Activated naive CD8-positive, alpha-beta T cell (primary cell): ENCODE data around the gene CDK19.
"Not testable (repeated sequence)": the region's sequence is repeated elsewhere in the genome, so short reads cannot be mapped to it uniquely, and the experiment has no call there.

ENCODE experiments used
- H3K27ac Mint-ChIP-seq: one replicate; pipeline ENCODE4 v1.8.0; 2021; ENCODE audit warnings: mixed read lengths
- H3K27me3 Mint-ChIP-seq: one replicate; pipeline ENCODE4 v1.8.0; 2021; ENCODE audit warnings: mixed read lengths
- H3K36me3 Mint-ChIP-seq: one replicate; pipeline ENCODE4 v1.8.0; 2021; ENCODE audit warnings: mixed read lengths
- H3K4me1 Mint-ChIP-seq: one replicate; pipeline ENCODE4 v1.8.0; 2021; ENCODE audit warnings: low read depth, mixed read lengths
- H3K4me3 Mint-ChIP-seq: one replicate; pipeline ENCODE4 v1.8.0; 2021; ENCODE audit warnings: mild to moderate bottlenecking, mixed read lengths
- H3K9me3 Mint-ChIP-seq: one replicate; pipeline ENCODE4 v1.8.0; 2021; ENCODE audit warnings: low read depth, mixed read lengths

Gene CDK19

DNA sequence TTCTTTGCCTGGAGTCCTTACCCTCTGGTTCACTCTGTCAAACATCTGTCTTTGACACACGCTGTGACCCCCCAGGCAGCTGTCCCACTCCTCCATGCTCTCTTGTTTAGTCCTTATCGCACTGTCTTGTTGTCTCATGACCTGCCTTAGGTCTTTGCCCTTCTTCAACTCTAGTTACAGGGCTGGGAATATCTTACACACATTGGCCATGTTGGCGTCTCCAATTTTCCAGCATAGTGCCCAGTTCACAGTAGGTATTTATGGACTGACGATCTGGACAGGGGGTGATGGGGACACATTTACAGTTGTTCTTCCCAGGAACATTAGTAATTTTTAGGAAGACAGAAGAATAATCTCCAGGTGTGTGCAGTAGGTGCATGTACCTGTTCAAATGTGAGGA, 209.1 kb downstream of the CDK19 start:
- Mint-ChIP-seq H3K4me1 (no peaks in the 10 kb centered on the region), H3K9me3 (no peaks in the 10 kb centered on the region), H3K27ac (no peak overlapping the region), H3K27me3 (no peaks in the 10 kb centered on the region), H3K4me3 (no peak overlapping the region), H3K36me3 (peaks cover 7% of the 10 kb centered on the region)

- H3K4me1 Mint-ChIP-seq, H3K27me3 Mint-ChIP-seq, H3K4me3 Mint-ChIP-seq, H3K9me3 Mint-ChIP-seq, H3K27ac Mint-ChIP-seq, H3K36me3 Mint-ChIP-seq: not testable (repeated sequence)
Observed at GRCh38 chr6:110600640-110601039, 214.6 kb downstream of the CDK19 start.

DNA sequence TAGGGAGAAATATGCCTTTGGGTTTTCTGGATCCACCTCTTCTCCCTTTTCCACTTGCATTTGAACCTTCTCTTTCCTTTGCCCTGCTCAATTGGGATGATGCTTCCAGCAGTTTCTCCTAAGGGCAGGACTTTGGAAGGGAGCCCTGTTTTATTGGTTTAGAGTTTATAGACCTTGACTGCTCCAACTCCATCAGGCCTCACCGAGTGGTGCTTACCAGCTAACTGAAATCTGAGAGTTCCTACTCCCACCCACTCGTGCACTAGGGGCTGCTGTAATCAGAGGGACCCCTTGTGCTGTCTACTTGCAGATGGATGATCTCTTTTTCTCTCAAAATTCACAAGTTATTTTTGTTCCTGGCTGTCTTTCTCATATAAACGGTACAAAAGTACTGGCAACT, 217.5 kb downstream of the CDK19 start:
- no peaks in the 10 kb centered on the region for H3K4me1 Mint-ChIP-seq
- no peak overlapping the region for H3K27ac Mint-ChIP-seq
- peaks cover 5% of the 10 kb centered on the region for H3K9me3 Mint-ChIP-seq
- peaks cover 2% of the 10 kb centered on the region for H3K36me3 Mint-ChIP-seq
- no peak overlapping the region for H3K4me3 Mint-ChIP-seq
- no peaks in the 10 kb centered on the region for H3K27me3 Mint-ChIP-seq

DNA sequence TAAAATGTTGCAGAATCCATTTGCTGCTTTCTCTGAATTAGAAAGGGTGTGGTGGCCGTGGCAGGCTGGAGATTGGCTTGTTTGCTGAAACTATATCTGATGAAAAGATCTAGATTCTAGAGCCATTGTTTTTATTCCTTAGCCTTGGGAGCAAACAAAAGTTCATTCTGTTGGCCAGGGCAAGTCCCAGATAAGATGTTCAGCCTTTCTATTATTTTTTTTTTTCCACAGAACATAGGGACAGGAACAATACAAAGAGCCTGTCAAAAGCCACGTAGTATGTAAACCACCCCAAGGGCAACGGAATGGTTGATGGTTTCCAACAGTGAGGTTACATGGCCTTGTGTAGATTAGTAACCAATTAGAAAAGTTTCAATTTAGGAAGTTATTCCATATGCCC, 218.9 kb downstream of the CDK19 start:
- Mint-ChIP-seq H3K27me3 (no peaks in the 10 kb centered on the region), H3K27ac (no peak overlapping the region), H3K4me1 (no peaks in the 10 kb centered on the region), H3K4me3 (no peak overlapping the region), H3K9me3 (peaks cover 5% of the 10 kb centered on the region), H3K36me3 (peaks cover 2% of the 10 kb centered on the region)

GRCh38 chr6:110595112-110595511, 220.2 kb downstream of the CDK19 start:
- Mint-ChIP-seq H3K4me1 (no peaks in the 10 kb centered on the region), H3K9me3 (peaks cover 5% of the 10 kb centered on the region), H3K27me3 (no peaks in the 10 kb centered on the region), H3K36me3 (peaks cover 2% of the 10 kb centered on the region), H3K4me3 (no peak overlapping the region), H3K27ac (no peak overlapping the region)

DNA sequence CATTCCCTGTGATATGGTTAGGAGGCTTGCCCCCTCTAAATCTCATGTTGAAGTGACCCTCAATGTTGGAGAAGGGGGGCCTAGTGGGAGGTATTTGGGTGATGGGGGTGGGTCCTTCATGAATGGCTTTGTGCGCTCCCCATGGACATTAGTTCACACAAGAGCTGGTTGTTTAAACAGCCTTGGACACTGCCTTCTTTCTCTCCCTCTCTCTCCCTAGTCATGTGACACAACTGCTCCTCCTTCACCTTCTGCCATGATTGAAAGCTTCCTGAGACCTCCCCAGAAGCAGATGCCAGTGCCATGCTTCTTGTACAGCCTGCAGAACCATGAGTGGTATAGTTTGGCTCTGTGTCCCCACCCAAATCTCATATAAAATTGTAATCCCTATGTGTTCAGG, 221.6 kb downstream of the CDK19 start:
- Mint-ChIP-seq H3K4me1 (no peaks in the 10 kb centered on the region), H3K9me3 (peaks cover 5% of the 10 kb centered on the region), H3K27me3 (no peaks in the 10 kb centered on the region), H3K36me3 (no peaks in the 10 kb centered on the region), H3K4me3 (no peak overlapping the region), H3K27ac (no peak overlapping the region)

GRCh38 chr6:110592765-110593164, 222.5 kb downstream of the CDK19 start:
- no peaks in the 10 kb centered on the region for H3K36me3 Mint-ChIP-seq
- no peaks in the 10 kb centered on the region for H3K27me3 Mint-ChIP-seq
- H3K27ac Mint-ChIP-seq: no peak overlapping the region
- no peaks in the 10 kb centered on the region for H3K4me1 Mint-ChIP-seq
- no peak overlapping the region for H3K4me3 Mint-ChIP-seq
- peaks cover 5% of the 10 kb centered on the region for H3K9me3 Mint-ChIP-seq

- Mint-ChIP-seq H3K27me3 (no peaks in the 10 kb centered on the region), H3K4me1 (no peaks in the 10 kb centered on the region), H3K9me3 (peaks cover 5% of the 10 kb centered on the region), H3K27ac (no peak overlapping the region), H3K4me3 (no peak overlapping the region), H3K36me3 (no peaks in the 10 kb centered on the region)
Observed at GRCh38 chr6:110590821-110591351, 224.4 kb downstream of the CDK19 start.

DNA sequence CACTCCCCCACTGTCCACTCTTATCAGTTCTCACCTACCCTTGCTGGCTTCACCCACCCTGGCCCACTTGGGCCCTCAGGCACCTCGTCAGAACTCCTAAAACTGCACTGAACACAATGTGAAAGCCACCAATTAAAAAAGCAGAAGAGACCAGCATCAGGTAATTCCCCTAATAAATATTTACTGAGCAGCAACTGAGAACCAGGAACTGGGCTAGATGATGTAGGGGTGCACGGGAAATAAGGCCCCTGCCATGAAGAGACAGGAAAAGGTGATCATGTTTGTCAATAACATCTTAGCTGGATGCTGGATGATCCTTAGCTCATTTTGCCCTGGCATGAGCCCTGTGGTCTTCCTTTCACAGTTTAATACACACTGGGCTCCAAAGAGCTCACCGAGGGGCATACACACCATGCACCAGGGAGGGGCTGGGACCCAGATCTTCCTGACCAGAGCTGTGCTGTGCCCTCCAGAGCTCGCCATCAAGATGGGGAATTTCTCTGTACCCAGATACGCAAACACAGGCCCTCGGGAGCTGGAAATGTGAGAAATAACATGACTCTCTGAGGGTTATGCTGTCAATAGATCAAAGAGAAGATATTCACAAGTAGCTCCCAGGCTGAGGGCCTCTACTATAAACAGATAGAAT, 225.3 kb downstream of the CDK19 start:
- Mint-ChIP-seq H3K27ac (no peak overlapping the region), H3K9me3 (peaks cover 5% of the 10 kb centered on the region), H3K36me3 (no peaks in the 10 kb centered on the region), H3K27me3 (no peaks in the 10 kb centered on the region), H3K4me1 (no peaks in the 10 kb centered on the region), H3K4me3 (no peak overlapping the region)

DNA sequence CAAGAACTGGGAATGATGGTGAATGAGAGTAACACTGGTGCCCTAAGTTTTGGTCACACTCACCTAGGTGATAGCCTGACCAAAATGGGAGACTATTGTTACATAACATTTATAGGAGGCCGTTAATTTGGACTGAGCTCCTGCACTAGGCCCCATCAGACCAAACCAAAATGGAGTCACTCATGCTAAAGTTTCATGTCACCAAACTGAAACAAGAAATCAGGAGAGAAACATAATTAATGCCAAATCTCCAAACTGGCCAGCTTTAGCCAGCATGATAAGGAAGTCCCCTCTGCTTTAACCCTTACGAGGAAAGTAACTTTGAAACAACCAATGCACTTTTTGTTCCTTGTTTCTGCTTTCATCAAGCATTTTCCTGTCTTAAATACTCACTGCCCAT, 227.9 kb downstream of the CDK19 start:
- no peak overlapping the region for H3K27ac Mint-ChIP-seq
- no peaks in the 10 kb centered on the region for H3K4me1 Mint-ChIP-seq
- H3K4me3 Mint-ChIP-seq: no peak overlapping the region
- H3K9me3 Mint-ChIP-seq: no peaks in the 10 kb centered on the region
- H3K27me3 Mint-ChIP-seq: no peaks in the 10 kb centered on the region
- no peaks in the 10 kb centered on the region for H3K36me3 Mint-ChIP-seq

DNA sequence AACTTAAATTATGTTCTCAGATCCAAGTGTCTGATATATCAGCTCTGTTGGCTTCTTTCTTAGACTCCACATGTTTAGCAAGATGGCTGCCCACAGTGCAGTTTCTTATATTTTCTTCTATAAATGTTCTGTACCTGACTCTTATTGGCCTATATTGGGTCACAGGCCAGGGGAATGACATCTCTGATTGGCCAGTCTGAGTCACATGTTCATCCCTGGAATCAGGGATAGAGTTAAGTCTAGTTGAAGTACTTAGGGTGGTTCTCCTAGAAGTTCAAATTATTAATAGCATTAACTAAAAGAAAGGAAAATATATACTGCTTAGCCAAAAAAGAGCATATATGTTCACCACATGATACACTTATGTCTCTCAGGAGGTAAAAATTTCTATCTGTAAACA, 233.6 kb downstream of the CDK19 start:
- no peaks in the 10 kb centered on the region for H3K9me3 Mint-ChIP-seq
- H3K4me1 Mint-ChIP-seq: no peaks in the 10 kb centered on the region
- H3K36me3 Mint-ChIP-seq: peaks cover 2% of the 10 kb centered on the region
- H3K27ac Mint-ChIP-seq: no peak overlapping the region
- H3K4me3 Mint-ChIP-seq: no peak overlapping the region
- H3K27me3 Mint-ChIP-seq: no peaks in the 10 kb centered on the region

GRCh38 chr6:110577596-110578167, 237.6 kb downstream of the CDK19 start:
- H3K27me3 Mint-ChIP-seq, H3K27ac Mint-ChIP-seq, H3K4me1 Mint-ChIP-seq, H3K9me3 Mint-ChIP-seq, H3K4me3 Mint-ChIP-seq, H3K36me3 Mint-ChIP-seq: not testable (repeated sequence)

DNA sequence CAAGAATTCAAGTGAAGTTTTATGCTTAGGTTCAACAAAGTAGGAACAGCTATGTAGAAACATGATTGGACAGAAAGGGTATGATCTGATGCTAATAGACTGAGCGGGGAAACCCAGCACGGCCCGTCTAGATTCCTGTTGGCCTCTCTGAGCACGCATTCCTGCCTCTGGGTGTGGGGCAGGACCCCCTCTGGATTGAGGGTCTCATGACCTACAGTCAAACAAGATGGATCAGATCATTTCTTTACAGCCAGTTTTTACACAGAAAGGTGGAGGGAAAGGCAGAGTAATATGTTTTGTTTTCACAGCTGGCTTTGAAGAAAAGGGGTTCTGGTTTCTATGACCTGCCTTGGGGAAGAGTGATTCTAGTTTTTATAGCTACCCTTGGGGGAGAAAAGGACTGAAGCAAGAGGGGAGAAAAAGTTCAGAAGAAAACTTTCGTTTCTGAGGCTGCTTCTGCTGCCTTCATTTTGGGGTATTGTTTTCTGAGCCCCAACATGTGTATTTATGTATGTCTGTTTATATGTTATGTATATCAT, 239.3 kb downstream of the CDK19 start:
- no peak overlapping the region for H3K27ac Mint-ChIP-seq
- peaks cover 3% of the 10 kb centered on the region for H3K27me3 Mint-ChIP-seq
- no peak overlapping the region for H3K4me3 Mint-ChIP-seq
- H3K9me3 Mint-ChIP-seq: no peaks in the 10 kb centered on the region
- no peaks in the 10 kb centered on the region for H3K4me1 Mint-ChIP-seq
- peaks cover 4% of the 10 kb centered on the region for H3K36me3 Mint-ChIP-seq

GRCh38 chr6:110574817-110575216, 240.5 kb downstream of the CDK19 start:
- H3K4me1 Mint-ChIP-seq: no peaks in the 10 kb centered on the region
- H3K27ac Mint-ChIP-seq: no peak overlapping the region
- H3K36me3 Mint-ChIP-seq: peaks cover 4% of the 10 kb centered on the region
- no peak overlapping the region for H3K4me3 Mint-ChIP-seq
- H3K9me3 Mint-ChIP-seq: no peaks in the 10 kb centered on the region
- H3K27me3 Mint-ChIP-seq: peaks cover 3% of the 10 kb centered on the region

- no peaks in the 10 kb centered on the region for H3K9me3 Mint-ChIP-seq
- peaks cover 3% of the 10 kb centered on the region for H3K27me3 Mint-ChIP-seq
- H3K36me3 Mint-ChIP-seq: peaks cover 2% of the 10 kb centered on the region
- H3K4me1 Mint-ChIP-seq: no peaks in the 10 kb centered on the region
- H3K27ac Mint-ChIP-seq: no peak overlapping the region
- no peak overlapping the region for H3K4me3 Mint-ChIP-seq
Observed at GRCh38 chr6:110573537-110573936, 241.7 kb downstream of the CDK19 start.

- H3K4me1 Mint-ChIP-seq: no peaks in the 10 kb centered on the region
- H3K27me3 Mint-ChIP-seq: peaks cover 3% of the 10 kb centered on the region
- no peak overlapping the region for H3K27ac Mint-ChIP-seq
- H3K36me3 Mint-ChIP-seq: peaks cover 2% of the 10 kb centered on the region
- no peaks in the 10 kb centered on the region for H3K9me3 Mint-ChIP-seq
- no peak overlapping the region for H3K4me3 Mint-ChIP-seq
Observed at GRCh38 chr6:110573136-110573535, 242.1 kb downstream of the CDK19 start.
